Naive thymus-derived CD8-positive, alpha-beta T cell (primary cell): Measurements from ENCODE around the gene SF3B4. TPM values are rescaled to one million over a fixed set of nuclear protein-coding genes. Genes with fewer than 3 reads are reported as not detected.
A peak's percentile ranks its signal among the peaks of the same experiment; 100 is the strongest.
"Not testable (repeated sequence)": the region's sequence is repeated elsewhere in the genome, so short reads cannot be mapped to it uniquely, and the experiment has no call there.

Experiments used
- ATAC-seq, 2 donors: fragments of 150-1000 bp; cut with Tn5 transposase in 1 of 2; sonication (Bioruptor Pico), chemical (Tn5 transposase) in 1 of 2; 1 replicate in 1 of 2; 2 replicates in 1 of 2; pipeline ENCODE4 v1.10.0; 2021; ENCODE audit warnings: mild to moderate bottlenecking in 2 of 2, moderate library complexity in 2 of 2
- POLR2A ChIA-PET: fragments of 350-600 bp; sonication (Branson Sonifier 250); formaldehyde crosslinking; loops from one replicate; lab custom pipeline; 2021; ENCODE audit warnings: antibody characterized with exemption; lab: Charles Lee
- DNase-seq, 10 donors: peaks; one replicate each; pipeline versions ENCODE4 v3.0.0 to v3.0.0-alpha.2; 2020 to 2022
- H3K27ac Mint-ChIP-seq, 10 donors: one replicate each; pipeline ENCODE4 v1.8.0; 2020 to 2022; ENCODE audit warnings: mild to moderate bottlenecking in 10 of 10, mixed read lengths in 10 of 10, moderate library complexity in 4 of 10, inconsistent platforms in 1 of 10
- H3K27me3 Mint-ChIP-seq, 5 donors: one replicate each; pipeline ENCODE4 v1.8.0; 2021 to 2022; ENCODE audit warnings: mixed read lengths in 5 of 5
- H3K36me3 Mint-ChIP-seq, 3 donors: one replicate each; pipeline ENCODE4 v1.8.0; 2020 to 2022; ENCODE audit warnings: mixed read lengths in 3 of 3, mild to moderate bottlenecking in 2 of 3, inconsistent platforms in 1 of 3
- H3K4me1 Mint-ChIP-seq, 4 donors: one replicate each; pipeline ENCODE4 v1.8.0; 2021 to 2022; ENCODE audit warnings: mixed read lengths in 4 of 4
- H3K4me3 Mint-ChIP-seq, 10 donors: one replicate each; pipeline ENCODE4 v1.8.0; 2020 to 2022; ENCODE audit warnings: mild to moderate bottlenecking in 10 of 10, mixed read lengths in 10 of 10, moderate library complexity in 6 of 10, inconsistent platforms in 1 of 10
- H3K9me3 Mint-ChIP-seq, 9 donors: one replicate each; pipeline ENCODE4 v1.8.0; 2020 to 2022; ENCODE audit warnings: mixed read lengths in 9 of 9, mild to moderate bottlenecking in 3 of 9, inconsistent platforms in 1 of 9, moderate library complexity in 1 of 9
- polyA plus RNA-seq, 3 donors: library from polyadenylated mRNA; unstranded; fragments of 300-500 nt; fragmentation: Illumina TruSeq; gene quantifications; one replicate each; pipeline ENCODE4 v1.2.3, GENCODE V29; 2021
- total RNA-seq, 8 experiments: library from RNA in 2 of 8; stranded (reverse) in 2 of 8; gene quantifications; one replicate each; pipeline ENCODE4 v1.2.3 and lab custom pipeline; 2021 to 2026

The SF3B4 gene
- total and polyA plus RNA-seq, 5 experiments from 2014 or later, result 46.5 to 90.4 (median 55.7) TPM

GRCh38 chr1:149914545-149914944 is 13.1 kb downstream of the SF3B4 start:
- Mint-ChIP-seq H3K4me1 (peaks cover 14 to 46% (median 42%) of the 10 kb centered on the region in 4 donors), H3K36me3 (no peaks in the 10 kb centered on the region), H3K27me3 (peaks cover 0 to 4% (median 0%) of the 10 kb centered on the region in 5 donors), H3K4me3 (no peak overlapping the region), H3K27ac (peak overlapping the region in 4 of 10 donors; percentile 38 to 78 (median 64)), H3K9me3 (no peaks in the 10 kb centered on the region)
- POLR2A ChIA-PET, result interaction anchor here (2.8 kb wide), 1 partner anchor 14 kb away, joined by 15 read pairs; the partner anchor contains the start of gene SF3B4
- DNase-seq, result no peak
- ATAC-seq, result no peak

- POLR2A ChIA-PET, result interaction anchor here (1.8 kb wide), 1 partner anchor 19 kb away, joined by 11 read pairs; a partner anchor contains a TSS
These were observed 21.0 kb downstream of the SF3B4 start for GRCh38 chr1:149906570-149907075.

GRCh38 chr1:149903836-149904491 is 23.6 kb downstream of the SF3B4 start:
- Mint-ChIP-seq H3K27me3 (no peaks in the 10 kb centered on the region), H3K27ac (peak overlapping the region in 2 of 10 donors; percentile 51 to 55), H3K9me3 (peaks cover 0 to 4% (median 0%) of the 10 kb centered on the region in 9 donors), H3K4me1 (peaks cover 7 to 24% (median 16%) of the 10 kb centered on the region in 4 donors), H3K4me3 (no peak overlapping the region), H3K36me3 (peaks cover 0 to 3% (median 0%) of the 10 kb centered on the region in 3 donors)
- ATAC-seq, result no peak
- no peak for DNase-seq
- POLR2A ChIA-PET, result interaction anchor here (0.6 kb wide), 1 partner anchor 579 kb away, joined by 10 read pairs; no protein-coding TSS in a partner anchor

More at GRCh38 chr1:149906570-149907075, 21.0 kb downstream of the SF3B4 start:
- no peak for ATAC-seq
- Mint-ChIP-seq H3K4me1 (peaks cover 0 to 5% (median 1%) of the 10 kb centered on the region in 4 donors), H3K9me3 (no peaks in the 10 kb centered on the region), H3K27me3 (no peaks in the 10 kb centered on the region), H3K36me3 (peaks cover 0 to 3% (median 0%) of the 10 kb centered on the region in 3 donors), H3K27ac (no peak overlapping the region), H3K4me3 (peak overlapping the region in 1 of 10 donors; percentile 35)
- no peak for DNase-seq

- peak within 1 kb of the TSS; percentile 85 to 96 (median 94) for H3K4me3 Mint-ChIP-seq
- DNase-seq, result peak; percentile 66 to 89 (median 76)
- H3K36me3 Mint-ChIP-seq, result no peaks in the 10 kb centered on the region
- H3K27me3 Mint-ChIP-seq, result peaks cover 0 to 2% (median 0%) of the 10 kb centered on the region in 5 donors
- H3K27ac Mint-ChIP-seq, result peak within 1 kb of the TSS; percentile 89 to 98 (median 96)
- peaks cover 6 to 26% (median 17%) of the 10 kb centered on the region in 4 donors for H3K4me1 Mint-ChIP-seq
- peaks cover 0 to 4% (median 0%) of the 10 kb centered on the region in 9 donors for H3K9me3 Mint-ChIP-seq
- peak; percentile 98 to 99 for ATAC-seq
- POLR2A ChIA-PET, result interaction anchor here (1.0 to 5.5 kb wide), 9 partner anchors 12 to 250 kb away, joined by 3 to 88 read pairs (median 4); partner anchors contain the start of genes PLEKHO1 and SF3B4
These were observed 27.9 kb downstream of the SF3B4 start, which contains the start of gene BOLA1 for GRCh38 chr1:149899460-149900284. TSS of gene BOLA1 (plus strand) at chr1:149899568. CDS start at chr1:149900060, 492 bp downstream.

- Mint-ChIP-seq H3K27me3 (peaks cover 0 to 2% (median 0%) of the 10 kb centered on the region in 5 donors), H3K27ac (no peak overlapping the region), H3K36me3 (no peaks in the 10 kb centered on the region), H3K4me1 (peaks cover 6 to 21% (median 17%) of the 10 kb centered on the region in 4 donors), H3K9me3 (peaks cover 0 to 4% (median 0%) of the 10 kb centered on the region in 9 donors), H3K4me3 (no peak overlapping the region)
- ATAC-seq (no peak), DNase-seq (no peak)
- POLR2A ChIA-PET, result interaction anchor here (1.2 kb wide), 1 partner anchor 9 kb away, joined by 8 read pairs; a partner anchor contains a TSS
These were observed 31.0 kb downstream of the SF3B4 start for GRCh38 chr1:149896575-149896974.

DNA sequence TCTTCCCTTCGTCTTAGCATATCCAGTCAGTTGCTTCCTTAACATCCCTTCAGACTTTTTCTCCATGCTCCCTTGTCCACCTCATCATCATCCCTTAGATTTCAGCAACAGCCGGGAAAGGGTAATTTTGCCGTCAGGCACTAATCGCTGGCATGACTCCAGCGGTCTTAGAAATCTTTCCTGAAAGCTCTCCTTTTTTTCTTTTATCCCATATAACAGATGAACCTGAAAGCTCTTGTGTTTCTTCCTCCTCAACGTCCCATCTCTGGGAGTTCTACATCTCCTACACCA is 38.7 kb downstream of the SF3B4 start:
- H3K4me3 Mint-ChIP-seq, result no peak overlapping the region
- no peaks in the 10 kb centered on the region for H3K36me3 Mint-ChIP-seq
- H3K9me3 Mint-ChIP-seq, result no peaks in the 10 kb centered on the region
- POLR2A ChIA-PET, result interaction anchor here (1.4 to 7.6 kb wide), 14 partner anchors 10 to 1169 kb away, joined by 4 to 353 read pairs (median 22); partner anchors contain the start of genes ANP32E, BOLA1, PLEKHO1 and SF3B4
- no peak for ATAC-seq
- H3K27me3 Mint-ChIP-seq, result no peaks in the 10 kb centered on the region
- DNase-seq, result no peak
- peaks cover 0 to 4% (median under 1%) of the 10 kb centered on the region in 4 donors for H3K4me1 Mint-ChIP-seq
- no peak overlapping the region for H3K27ac Mint-ChIP-seq

DNA sequence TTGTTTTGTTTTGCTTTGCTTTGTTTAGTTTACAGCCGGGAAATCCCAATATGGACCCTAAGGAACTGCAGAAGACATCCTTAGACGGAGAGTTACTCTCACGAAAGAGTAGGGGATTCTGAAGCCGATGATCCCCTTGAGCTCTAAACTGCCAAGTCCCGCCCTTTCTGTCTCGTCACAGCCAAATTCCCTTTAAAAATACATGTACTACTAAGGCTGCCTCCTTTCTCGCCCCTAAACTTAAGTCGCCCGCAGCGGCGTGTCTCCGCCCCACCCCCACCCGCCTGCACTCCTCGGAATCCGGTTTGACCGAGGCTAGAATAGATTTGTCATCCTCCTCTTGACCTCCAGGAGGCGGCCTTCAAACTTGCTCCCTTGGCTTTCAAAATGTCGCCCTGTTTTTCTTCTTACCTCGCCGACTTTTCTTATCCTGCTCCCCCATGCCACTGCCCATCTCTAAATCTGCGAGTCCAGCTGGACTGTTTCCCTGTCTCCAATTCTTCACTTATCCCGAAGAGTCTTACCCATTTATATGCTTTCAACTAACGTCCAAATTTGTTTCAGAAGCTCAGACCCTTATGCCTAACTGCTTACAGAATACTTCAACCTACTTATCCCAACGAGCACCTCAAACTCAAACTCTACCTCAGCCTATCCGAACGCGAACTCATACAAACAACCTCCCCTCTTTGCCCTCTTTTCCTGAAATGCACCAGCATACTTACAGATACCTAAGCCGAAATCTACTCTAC is 39.2 kb downstream of the SF3B4 start:
- Mint-ChIP-seq H3K4me3 (no peak overlapping the region), H3K27ac (no peak overlapping the region), H3K36me3 (no peaks in the 10 kb centered on the region), H3K4me1 (peaks cover 0 to 5% (median 2%) of the 10 kb centered on the region in 4 donors), H3K9me3 (no peaks in the 10 kb centered on the region), H3K27me3 (no peaks in the 10 kb centered on the region)
- DNase-seq (peak in 6 of 10 donors; percentile 50 to 81 (median 64)), ATAC-seq (peak in 1 of 2 donors; percentile 8)
- POLR2A ChIA-PET, result interaction anchor here (0.5 to 7.6 kb wide), 36 partner anchors 8 to 1169 kb away, joined by 3 to 353 read pairs (median 9); partner anchors contain the start of genes ANP32E, BOLA1, CIART and OTUD7B

DNA sequence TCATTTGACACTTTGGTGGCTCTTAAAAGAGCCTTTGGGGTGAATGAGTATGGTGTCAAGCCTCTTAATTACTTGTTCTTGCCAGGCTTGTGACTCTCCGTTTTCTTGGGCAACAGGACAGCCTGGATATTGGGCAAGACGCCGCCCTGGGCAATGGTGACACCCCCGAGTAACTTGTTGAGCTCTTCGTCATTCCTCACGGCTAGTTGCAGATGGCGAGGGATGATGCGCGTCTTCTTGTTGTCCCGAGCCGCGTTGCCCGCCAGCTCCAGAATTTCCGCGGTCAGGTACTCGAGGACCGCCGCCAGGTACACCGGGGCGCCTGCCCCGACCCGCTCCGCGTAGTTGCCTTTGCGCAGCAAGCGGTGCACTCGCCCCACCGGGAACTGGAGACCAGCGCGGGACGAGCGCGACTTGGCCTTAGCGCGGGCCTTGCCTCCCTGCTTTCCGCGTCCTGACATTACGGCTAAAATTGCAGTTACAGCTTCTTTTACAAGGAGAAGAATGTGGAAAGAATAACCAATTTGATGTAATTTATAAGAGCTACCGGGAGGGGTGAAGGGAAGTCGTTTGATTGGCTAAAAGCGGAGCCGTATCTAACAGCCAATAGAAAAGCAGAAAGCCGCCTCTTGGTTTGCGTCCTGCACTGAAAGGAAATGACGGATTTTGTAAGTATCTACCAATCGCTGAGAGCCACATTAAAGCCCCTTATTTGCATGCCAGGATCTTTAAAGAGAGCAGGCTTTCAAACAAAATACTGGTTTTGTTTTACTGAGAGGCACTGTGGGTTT is 40.0 kb downstream of the SF3B4 start:
- POLR2A ChIA-PET, result interaction anchor here (0.5 to 7.6 kb wide), 46 partner anchors 8 to 1499 kb away, joined by 3 to 353 read pairs (median 7); partner anchors contain the start of genes ANP32E, BOLA1, CIART and GOLPH3L
- no peak overlapping the region for H3K4me3 Mint-ChIP-seq
- H3K36me3 Mint-ChIP-seq, result no peaks in the 10 kb centered on the region
- H3K27me3 Mint-ChIP-seq, result no peaks in the 10 kb centered on the region
- peaks cover 0 to 6% (median 3%) of the 10 kb centered on the region in 4 donors for H3K4me1 Mint-ChIP-seq
- H3K9me3 Mint-ChIP-seq, result no peaks in the 10 kb centered on the region
- H3K27ac Mint-ChIP-seq, result no peak overlapping the region
- peak; percentile 65 to 68 for ATAC-seq
- peak; percentile 47 to 95 (median 86) for DNase-seq

DNA sequence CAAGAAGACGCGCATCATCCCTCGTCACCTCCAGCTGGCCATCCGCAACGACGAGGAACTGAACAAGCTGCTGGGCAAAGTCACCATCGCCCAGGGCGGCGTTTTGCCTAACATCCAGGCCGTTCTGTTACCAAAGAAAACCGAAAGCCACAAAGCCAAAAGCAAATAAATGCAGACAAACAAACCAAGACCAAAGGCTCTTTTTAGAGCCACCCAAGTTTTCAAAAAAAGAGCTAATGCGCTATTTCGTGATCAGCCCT is 40.5 kb downstream of the SF3B4 start:
- peaks cover 4 to 11% (median 7%) of the 10 kb centered on the region in 4 donors for H3K4me1 Mint-ChIP-seq
- peak in 1 of 10 donors; percentile 52 for DNase-seq
- H3K9me3 Mint-ChIP-seq, H3K27me3 Mint-ChIP-seq, H3K27ac Mint-ChIP-seq, H3K36me3 Mint-ChIP-seq, H3K4me3 Mint-ChIP-seq: not testable (repeated sequence)
- peak in 1 of 2 donors; percentile 2 for ATAC-seq
- POLR2A ChIA-PET, result interaction anchor here (0.8 to 7.6 kb wide), 38 partner anchors 8 to 1499 kb away, joined by 3 to 353 read pairs (median 8); partner anchors contain the start of genes ANP32E, BOLA1, CIART and GOLPH3L

GRCh38 chr1:149886396-149887195 is 41.0 kb downstream of the SF3B4 start:
- peak; percentile 69 to 73 for ATAC-seq
- Mint-ChIP-seq H3K27me3 (no peaks in the 10 kb centered on the region), H3K4me1 (peaks cover 9 to 16% (median 11%) of the 10 kb centered on the region in 4 donors), H3K4me3 (no peak overlapping the region), H3K36me3 (no peaks in the 10 kb centered on the region), H3K27ac (no peak overlapping the region), H3K9me3 (no peaks in the 10 kb centered on the region)
- POLR2A ChIA-PET, result interaction anchor here (0.6 to 7.6 kb wide), 37 partner anchors 7 to 1498 kb away, joined by 3 to 353 read pairs (median 9); partner anchors contain the start of genes ANP32E, BOLA1, GOLPH3L and MCL1
- DNase-seq, result peak; percentile 51 to 97 (median 93)
